Neural crest cell (in vitro differentiated cells): ENCODE data around the gene HIPK3. TPM values are rescaled to one million over a fixed set of nuclear protein-coding genes. Genes with fewer than 3 reads are reported as not detected.

ENCODE experiments used
- DNase-seq: peaks from one replicate; pipeline ENCODE4 v3.0.0; 2021; ENCODE audit warnings: low read depth, mixed read lengths, low spot score
- H3K27ac Mint-ChIP-seq: one replicate; pipeline ENCODE4 v1.8.0; 2021; ENCODE audit warnings: mild to moderate bottlenecking, mixed read lengths; ENCODE audit not compliant: unreplicated experiment
- H3K27me3 Mint-ChIP-seq: 2 replicates; pipeline ENCODE4 v1.8.0; 2021; ENCODE audit warnings: low read depth, mild to moderate bottlenecking, mixed read lengths
- H3K36me3 Mint-ChIP-seq: 2 replicates; pipeline ENCODE4 v1.8.0; 2021; ENCODE audit warnings: low read depth, mild to moderate bottlenecking, mixed read lengths
- H3K4me1 Mint-ChIP-seq: 2 replicates; pipeline ENCODE4 v1.8.0; 2021; ENCODE audit warnings: mixed read lengths
- H3K4me3 Mint-ChIP-seq: one replicate; pipeline ENCODE4 v1.8.0; 2021; ENCODE audit warnings: mild to moderate bottlenecking, mixed read lengths
- H3K9me3 Mint-ChIP-seq: 2 replicates; pipeline ENCODE4 v1.8.0; 2021; ENCODE audit warnings: mixed read lengths
- total RNA-seq: library from RNA; stranded (reverse); gene quantifications from 2 replicates; pipeline ENCODE4 v1.2.1, GENCODE V29; 2021
- TF ChIP-seq, protein P1 (sequence below): fragments of 200-600 bp; sonication (generic); conservative IDR thresholded peaks from 2 replicates; pipeline ENCODE4 v1.5.0; 2021; ENCODE audit warnings: antibody characterized with exemption, mild to moderate bottlenecking

The HIPK3 gene
- total RNA-seq, 1 donor from 2014 or later = 33.8 TPM

DNA sequence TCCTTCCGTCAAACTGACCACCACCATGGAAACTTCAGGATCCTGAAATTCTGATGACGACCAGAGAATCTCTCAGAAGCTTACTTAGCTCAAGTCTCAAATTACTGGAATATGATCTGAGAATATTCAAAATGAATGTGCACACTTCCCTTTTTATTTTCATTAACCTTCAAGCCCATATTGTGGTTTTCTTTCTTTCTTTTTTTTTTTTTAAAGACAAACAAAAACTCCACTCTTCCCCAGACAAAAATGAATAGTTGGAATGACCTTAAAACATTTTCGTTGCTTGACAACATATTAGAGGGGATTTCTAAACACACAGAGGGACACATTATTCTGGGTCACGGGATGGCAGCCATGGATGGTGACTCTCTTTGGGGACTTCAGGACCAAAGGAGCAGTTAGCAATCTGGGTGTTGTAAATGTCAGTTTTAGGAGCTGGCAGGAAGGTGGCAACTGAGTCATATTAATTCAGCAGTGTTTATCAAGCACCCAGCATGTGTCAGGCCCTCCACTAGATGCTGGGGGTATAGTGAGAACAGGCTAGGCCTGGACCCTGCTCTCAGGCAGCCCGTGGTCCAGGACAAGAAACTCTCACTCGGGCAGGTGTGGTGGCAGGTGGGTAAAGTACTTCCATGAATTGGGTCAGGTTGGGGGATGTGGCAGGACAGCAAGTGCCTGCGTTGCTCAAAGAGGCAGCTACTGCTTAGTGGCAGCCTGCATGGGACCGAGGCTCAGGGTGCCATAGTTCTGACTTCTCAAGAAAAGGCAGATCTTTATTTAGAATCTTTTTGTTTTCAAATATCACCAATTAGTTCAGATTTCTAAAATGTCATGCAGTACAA is 126.1 kb downstream of the HIPK3 start:
- no peak overlapping the region for H3K27ac Mint-ChIP-seq
- DNase-seq = no peak
- peaks cover 5% of the 10 kb centered on the region for H3K36me3 Mint-ChIP-seq
- H3K4me1 Mint-ChIP-seq = peaks cover 4% of the 10 kb centered on the region
- TF ChIP-seq, protein P1, sequence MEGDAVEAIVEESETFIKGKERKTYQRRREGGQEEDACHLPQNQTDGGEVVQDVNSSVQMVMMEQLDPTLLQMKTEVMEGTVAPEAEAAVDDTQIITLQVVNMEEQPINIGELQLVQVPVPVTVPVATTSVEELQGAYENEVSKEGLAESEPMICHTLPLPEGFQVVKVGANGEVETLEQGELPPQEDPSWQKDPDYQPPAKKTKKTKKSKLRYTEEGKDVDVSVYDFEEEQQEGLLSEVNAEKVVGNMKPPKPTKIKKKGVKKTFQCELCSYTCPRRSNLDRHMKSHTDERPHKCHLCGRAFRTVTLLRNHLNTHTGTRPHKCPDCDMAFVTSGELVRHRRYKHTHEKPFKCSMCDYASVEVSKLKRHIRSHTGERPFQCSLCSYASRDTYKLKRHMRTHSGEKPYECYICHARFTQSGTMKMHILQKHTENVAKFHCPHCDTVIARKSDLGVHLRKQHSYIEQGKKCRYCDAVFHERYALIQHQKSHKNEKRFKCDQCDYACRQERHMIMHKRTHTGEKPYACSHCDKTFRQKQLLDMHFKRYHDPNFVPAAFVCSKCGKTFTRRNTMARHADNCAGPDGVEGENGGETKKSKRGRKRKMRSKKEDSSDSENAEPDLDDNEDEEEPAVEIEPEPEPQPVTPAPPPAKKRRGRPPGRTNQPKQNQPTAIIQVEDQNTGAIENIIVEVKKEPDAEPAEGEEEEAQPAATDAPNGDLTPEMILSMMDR = no peak
- H3K4me3 Mint-ChIP-seq = no peak overlapping the region
- H3K27me3 Mint-ChIP-seq = peaks cover 14% of the 10 kb centered on the region
- peaks cover 3% of the 10 kb centered on the region for H3K9me3 Mint-ChIP-seq

DNA sequence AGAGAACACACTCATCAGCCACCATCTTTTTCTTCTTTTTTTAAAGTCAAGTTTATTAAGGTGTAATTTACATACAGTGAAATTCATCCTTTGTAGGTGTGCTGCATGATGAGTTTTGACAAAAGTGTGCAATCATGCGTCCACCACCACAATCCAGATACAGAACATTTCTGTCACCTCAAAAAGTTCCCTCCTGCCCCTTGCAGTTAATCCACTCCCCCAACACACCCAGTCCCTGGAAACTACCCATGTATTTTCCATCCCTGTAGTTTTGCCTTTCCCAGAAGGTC is 126.7 kb downstream of the HIPK3 start:
- H3K27me3 Mint-ChIP-seq = peaks cover 8% of the 10 kb centered on the region
- TF ChIP-seq, protein P1 = no peak

GRCh38 chr11:33384220-33384619 is 127.0 kb downstream of the HIPK3 start:
- TF ChIP-seq, protein P1 = no peak
- peaks cover 3% of the 10 kb centered on the region for H3K9me3 Mint-ChIP-seq
- H3K27me3 Mint-ChIP-seq = peaks cover 6% of the 10 kb centered on the region
- no peak overlapping the region for H3K27ac Mint-ChIP-seq
- DNase-seq = no peak
- H3K4me3 Mint-ChIP-seq = no peak overlapping the region
- H3K36me3 Mint-ChIP-seq = peaks cover 5% of the 10 kb centered on the region
- H3K4me1 Mint-ChIP-seq = no peaks in the 10 kb centered on the region

More for the DNA sequence above, 126.7 kb downstream of the HIPK3 start:
- Mint-ChIP-seq H3K27ac (no peak overlapping the region), H3K9me3 (peaks cover 3% of the 10 kb centered on the region), H3K4me1 (no peaks in the 10 kb centered on the region), H3K36me3 (peaks cover 5% of the 10 kb centered on the region), H3K4me3 (no peak overlapping the region)
- no peak for DNase-seq

GRCh38 chr11:33387581-33387980 is 130.4 kb downstream of the HIPK3 start:
- no peak for DNase-seq
- Mint-ChIP-seq H3K4me3 (no peak overlapping the region), H3K27ac (no peak overlapping the region), H3K9me3 (peaks cover 3% of the 10 kb centered on the region), H3K4me1 (no peaks in the 10 kb centered on the region), H3K27me3 (no peaks in the 10 kb centered on the region), H3K36me3 (peaks cover 5% of the 10 kb centered on the region)
- TF ChIP-seq, protein P1 = no peak

DNA sequence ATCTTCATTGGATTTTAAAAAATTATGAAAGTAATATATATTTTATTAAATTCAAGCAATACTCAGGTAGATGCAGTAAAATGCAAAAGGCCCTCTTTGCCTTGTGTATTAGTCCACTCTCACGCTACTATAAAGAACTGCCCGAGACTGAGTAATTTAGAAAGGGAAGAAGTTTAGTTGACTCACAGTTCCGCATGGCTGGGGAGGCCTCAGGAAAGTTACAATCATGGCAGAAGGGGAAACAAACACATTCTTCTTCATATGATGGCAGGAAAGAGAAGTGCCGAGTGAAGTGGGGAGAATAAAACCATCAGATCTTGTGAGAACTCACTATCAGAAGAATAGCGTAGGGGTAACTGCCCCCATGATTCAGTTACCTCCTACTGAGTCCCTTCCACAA is 130.8 kb downstream of the HIPK3 start:
- peaks cover 5% of the 10 kb centered on the region for H3K36me3 Mint-ChIP-seq
- no peaks in the 10 kb centered on the region for H3K4me1 Mint-ChIP-seq
- TF ChIP-seq, protein P1 = no peak
- H3K9me3 Mint-ChIP-seq = peaks cover 3% of the 10 kb centered on the region
- no peak overlapping the region for H3K27ac Mint-ChIP-seq
- no peak for DNase-seq
- H3K4me3 Mint-ChIP-seq = no peak overlapping the region
- no peaks in the 10 kb centered on the region for H3K27me3 Mint-ChIP-seq
